Mesothelial cell of epicardium (in vitro differentiated cells): ENCODE measurements around the gene TPCN1. TPM values are rescaled to one million over a fixed set of nuclear protein-coding genes. Genes with fewer than 3 reads are reported as not detected.

Experiments used
- DNase-seq, 2 experiments: peaks; one replicate each; pipeline ENCODE4 v3.0.0; 2021; ENCODE audit warnings: low spot score in 2 of 2; ENCODE audit not compliant: unreplicated experiment in 2 of 2
- H3K27ac Mint-ChIP-seq: 2 replicates; pipeline ENCODE4 v1.8.0; 2021; ENCODE audit warnings: mixed read lengths
- H3K27me3 Mint-ChIP-seq: 2 replicates; pipeline ENCODE4 v1.8.0; 2021; ENCODE audit warnings: low read depth, mixed read lengths
- H3K36me3 Mint-ChIP-seq: 2 replicates; pipeline ENCODE4 v1.8.0; 2021; ENCODE audit warnings: mixed read lengths
- H3K4me1 Mint-ChIP-seq: 2 replicates; pipeline ENCODE4 v1.8.0; 2021; ENCODE audit warnings: mixed read lengths
- H3K4me3 Mint-ChIP-seq: 2 replicates; pipeline ENCODE4 v1.8.0; 2021; ENCODE audit warnings: mild to moderate bottlenecking, moderate library complexity, mixed read lengths
- H3K9me3 Mint-ChIP-seq: 2 replicates; pipeline ENCODE4 v1.8.0; 2021; ENCODE audit warnings: mixed read lengths
- total RNA-seq: library from RNA; stranded (reverse); gene quantifications from 3 replicates; pipeline ENCODE4 v1.2.1, GENCODE V29; 2021
- TF ChIP-seq, protein P1 (sequence below): fragments of 200-600 bp; sonication (generic); IDR thresholded peaks from one replicate; pipeline ENCODE4 v1.5.0; 2021; ENCODE audit warnings: antibody characterized with exemption; ENCODE audit not compliant: unreplicated experiment

The TPCN1 gene
- total RNA-seq, 1 donor from 2014 or later, result 40.0 TPM

DNA sequence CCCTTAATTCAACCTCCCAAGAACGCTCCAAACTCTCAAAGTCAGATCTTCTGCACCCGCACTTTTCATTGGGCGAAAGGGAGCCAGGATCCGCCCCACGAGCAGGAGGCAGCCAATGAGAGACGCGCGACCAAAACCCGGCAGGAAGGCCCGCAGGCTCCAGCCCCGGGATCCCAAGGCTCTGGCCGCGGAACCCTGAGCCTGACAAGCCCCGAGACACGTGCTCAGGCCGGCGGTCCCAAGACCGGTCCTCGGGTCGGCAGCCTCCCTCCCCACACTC lies 36.4 kb upstream of the TPCN1 start:
- H3K27ac Mint-ChIP-seq, result peak overlapping the region; percentile 88
- DNase-seq, result peak; percentile 77 to 90
- H3K4me3 Mint-ChIP-seq, result peak overlapping the region; percentile 90
- no peaks in the 10 kb centered on the region for H3K27me3 Mint-ChIP-seq
- TF ChIP-seq, protein P1, sequence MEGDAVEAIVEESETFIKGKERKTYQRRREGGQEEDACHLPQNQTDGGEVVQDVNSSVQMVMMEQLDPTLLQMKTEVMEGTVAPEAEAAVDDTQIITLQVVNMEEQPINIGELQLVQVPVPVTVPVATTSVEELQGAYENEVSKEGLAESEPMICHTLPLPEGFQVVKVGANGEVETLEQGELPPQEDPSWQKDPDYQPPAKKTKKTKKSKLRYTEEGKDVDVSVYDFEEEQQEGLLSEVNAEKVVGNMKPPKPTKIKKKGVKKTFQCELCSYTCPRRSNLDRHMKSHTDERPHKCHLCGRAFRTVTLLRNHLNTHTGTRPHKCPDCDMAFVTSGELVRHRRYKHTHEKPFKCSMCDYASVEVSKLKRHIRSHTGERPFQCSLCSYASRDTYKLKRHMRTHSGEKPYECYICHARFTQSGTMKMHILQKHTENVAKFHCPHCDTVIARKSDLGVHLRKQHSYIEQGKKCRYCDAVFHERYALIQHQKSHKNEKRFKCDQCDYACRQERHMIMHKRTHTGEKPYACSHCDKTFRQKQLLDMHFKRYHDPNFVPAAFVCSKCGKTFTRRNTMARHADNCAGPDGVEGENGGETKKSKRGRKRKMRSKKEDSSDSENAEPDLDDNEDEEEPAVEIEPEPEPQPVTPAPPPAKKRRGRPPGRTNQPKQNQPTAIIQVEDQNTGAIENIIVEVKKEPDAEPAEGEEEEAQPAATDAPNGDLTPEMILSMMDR, result no peak
- no peaks in the 10 kb centered on the region for H3K9me3 Mint-ChIP-seq
- H3K4me1 Mint-ChIP-seq, result peaks cover 14% of the 10 kb centered on the region
- H3K36me3 Mint-ChIP-seq, result peaks cover 26% of the 10 kb centered on the region

DNA sequence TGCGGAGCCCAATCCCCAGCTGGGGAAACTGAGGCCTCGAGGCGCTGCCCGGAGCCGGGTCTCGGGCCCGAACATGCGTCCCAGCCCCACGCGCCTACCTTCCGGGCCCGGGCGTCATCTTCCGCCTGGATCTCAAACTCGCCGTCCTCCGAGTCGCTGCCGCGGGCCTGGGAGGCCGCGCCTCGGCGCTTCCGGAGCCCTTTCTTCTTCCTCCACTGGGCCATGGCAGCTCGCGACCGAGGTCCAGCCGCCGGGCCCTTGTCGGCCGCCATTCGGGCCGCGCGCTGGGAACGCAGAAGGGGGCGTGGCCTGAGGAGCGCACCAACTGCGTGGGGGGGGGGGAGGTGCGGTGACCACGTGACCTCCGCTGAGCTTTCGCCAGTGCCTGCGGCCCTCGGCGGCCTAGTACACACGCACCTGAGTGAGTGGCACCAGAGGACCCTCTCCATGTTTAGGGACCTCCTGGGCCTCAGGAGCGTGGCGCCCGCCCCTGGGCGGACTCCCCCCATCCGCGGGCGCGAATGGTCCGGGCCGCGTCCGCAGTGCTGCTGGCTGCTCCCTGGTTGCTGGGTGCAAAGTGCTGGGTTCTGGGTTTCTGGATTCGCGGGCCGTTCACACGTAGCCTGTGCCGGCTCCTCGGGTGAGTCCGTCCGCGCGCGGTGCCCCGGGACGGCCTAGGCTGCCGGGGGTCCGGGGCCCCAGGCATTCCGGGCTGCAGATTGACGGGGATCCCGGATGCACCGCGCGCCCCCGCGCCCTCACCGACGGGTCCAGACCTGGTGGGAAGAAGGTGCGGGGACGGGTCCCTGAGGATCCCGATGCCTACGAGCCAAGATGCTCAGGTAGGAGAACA lies 35.9 kb upstream of the TPCN1 start, which contains the start of the genes DDX54 and RITA1:
Gene DDX54 (minus strand): TSS at position 299 of the 853 bp plus-strand sequence. CDS start 27 bp downstream, at position 272.
Gene RITA1 (plus strand): TSS at position 542 of the 853 bp plus-strand sequence. CDS start 1,026 bp downstream, outside the sequence.
- TF ChIP-seq, protein P1, result no peak
- H3K36me3 Mint-ChIP-seq, result peaks cover 23% of the 10 kb centered on the region
- peaks cover 14% of the 10 kb centered on the region for H3K4me1 Mint-ChIP-seq
- DNase-seq, result peak; percentile 74 to 88
- no peaks in the 10 kb centered on the region for H3K27me3 Mint-ChIP-seq
- peak within 1 kb of the TSS; percentile 90 for H3K4me3 Mint-ChIP-seq
- peak within 1 kb of the TSS; percentile 88 for H3K27ac Mint-ChIP-seq
- H3K9me3 Mint-ChIP-seq, result no peaks in the 10 kb centered on the region

DNA sequence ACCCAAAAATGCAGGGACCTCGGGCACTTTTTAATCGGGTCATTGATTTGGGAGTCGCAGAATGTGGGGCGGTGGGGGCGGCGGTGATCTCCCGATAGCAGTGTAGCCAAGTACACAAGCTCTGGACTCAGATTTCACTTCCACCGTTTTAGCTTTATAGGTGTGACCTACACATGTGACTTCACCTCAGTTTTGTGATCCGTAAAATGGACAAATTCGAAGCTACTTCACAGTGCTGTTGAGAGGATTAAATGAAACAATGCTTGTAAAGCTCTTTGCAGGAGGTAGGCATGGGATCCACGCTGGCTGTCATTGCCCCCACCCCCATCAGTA lies 35.3 kb upstream of the TPCN1 start:
- no peaks in the 10 kb centered on the region for H3K9me3 Mint-ChIP-seq
- TF ChIP-seq, protein P1, result no peak
- peak overlapping the region; percentile 88 for H3K27ac Mint-ChIP-seq
- H3K4me1 Mint-ChIP-seq, result peaks cover 14% of the 10 kb centered on the region
- H3K4me3 Mint-ChIP-seq, result peak overlapping the region; percentile 90
- no peak for DNase-seq
- H3K36me3 Mint-ChIP-seq, result peaks cover 20% of the 10 kb centered on the region
- no peaks in the 10 kb centered on the region for H3K27me3 Mint-ChIP-seq

DNA sequence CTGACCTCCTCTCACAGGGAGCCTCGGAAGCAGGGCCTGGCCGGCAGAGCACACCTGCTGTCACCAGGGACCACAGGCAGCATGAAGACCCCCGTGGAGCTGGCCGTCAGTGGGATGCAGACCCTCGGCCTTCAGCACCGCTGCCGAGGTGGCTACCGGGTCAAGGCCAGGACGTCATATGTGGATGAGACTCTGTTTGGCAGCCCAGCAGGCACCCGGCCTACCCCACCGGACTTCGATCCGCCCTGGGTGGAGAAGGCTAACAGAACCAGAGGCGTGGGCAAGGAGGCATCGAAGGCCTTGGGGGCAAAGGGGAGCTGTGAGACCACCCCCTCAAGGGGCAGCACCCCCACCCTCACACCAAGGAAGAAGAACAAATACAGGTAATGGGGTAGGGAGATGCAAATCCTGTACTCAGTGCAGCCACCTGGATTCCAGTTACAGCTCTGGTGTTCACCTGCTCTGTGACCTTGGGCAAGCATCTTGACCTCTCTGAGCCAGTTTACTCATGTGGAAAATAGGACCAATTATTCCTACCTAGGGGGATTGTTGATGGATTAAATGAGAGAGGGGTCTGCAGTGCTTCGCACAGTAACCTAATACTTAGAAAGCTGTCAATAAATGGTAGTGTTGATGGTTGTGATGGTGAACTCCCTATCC lies 34.5 kb upstream of the TPCN1 start:
- TF ChIP-seq, protein P1, result no peak
- Mint-ChIP-seq H3K4me1 (peaks cover 14% of the 10 kb centered on the region), H3K9me3 (no peaks in the 10 kb centered on the region), H3K27me3 (no peaks in the 10 kb centered on the region), H3K27ac (peak overlapping the region; percentile 72), H3K36me3 (peaks cover 19% of the 10 kb centered on the region), H3K4me3 (peak overlapping the region; percentile 90)
- no peak for DNase-seq

DNA sequence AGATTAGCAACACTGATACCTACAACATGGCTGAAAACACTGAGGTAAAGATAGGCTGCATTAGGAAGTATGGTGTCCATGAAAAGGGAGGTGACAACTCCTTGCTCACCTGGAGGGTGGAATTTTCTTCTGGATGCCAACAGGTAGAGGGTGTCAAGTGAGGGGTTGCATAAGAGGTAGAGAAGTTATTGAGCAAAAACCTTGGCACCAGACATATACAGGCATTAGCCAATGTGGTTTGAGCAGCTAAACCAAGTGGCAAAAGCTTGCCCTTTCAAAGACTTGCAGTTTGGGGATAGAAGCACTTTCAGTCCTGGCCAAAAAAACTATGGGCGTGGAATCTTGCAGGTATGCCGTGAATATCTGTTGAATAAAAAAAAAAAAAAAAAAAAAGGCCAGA lies 31.9 kb upstream of the TPCN1 start:
- H3K4me3 Mint-ChIP-seq, result no peak overlapping the region
- H3K9me3 Mint-ChIP-seq, result no peaks in the 10 kb centered on the region
- H3K27ac Mint-ChIP-seq, result no peak overlapping the region
- no peak for DNase-seq
- H3K27me3 Mint-ChIP-seq, result no peaks in the 10 kb centered on the region
- peaks cover 21% of the 10 kb centered on the region for H3K4me1 Mint-ChIP-seq
- H3K36me3 Mint-ChIP-seq, result peaks cover 23% of the 10 kb centered on the region
- TF ChIP-seq, protein P1, result no peak
